Stimulated activated CD4-positive, alpha-beta T cell treated with anti-CD3 and anti-CD28 coated beads, Interleukin-4, amount 100 ng/mL, for 4 hours (primary cell): ENCODE measurements around the gene PCSK4.
"Not testable (repeated sequence)": the region's sequence is repeated elsewhere in the genome, so short reads cannot be mapped to it uniquely, and the experiment has no call there.

Experiments used
- DNase-seq, 2 experiments: peaks; one replicate each; pipeline ENCODE4 v3.0.0-alpha.2; 2020

The PCSK4 gene

GRCh38 chr19:1452802-1453524 lies 37.2 kb downstream of the PCSK4 start:
- DNase-seq: no peak

- no peak for DNase-seq
Observed at GRCh38 chr19:1451916-1452801, 38.0 kb downstream of the PCSK4 start.

GRCh38 chr19:1450735-1451731 lies 39.1 kb downstream of the PCSK4 start:
- no peak for DNase-seq

GRCh38 chr19:1449467-1450442 lies 40.4 kb downstream of the PCSK4 start, which contains the start of gene APC2:
Gene APC2, plus strand, starts transcription at chr19:1450121. Its CDS starts 2,881 bp downstream, at chr19:1453002.
- no peak for DNase-seq

- DNase-seq: no peak
Observed at GRCh38 chr19:1447944-1448343, 42.2 kb downstream of the PCSK4 start.

GRCh38 chr19:1447504-1447903 lies 42.6 kb downstream of the PCSK4 start:
- DNase-seq: no peak

GRCh38 chr19:1446713-1447481 lies 43.3 kb downstream of the PCSK4 start:
- DNase-seq: no peak

- DNase-seq: no peak
Observed at GRCh38 chr19:1445932-1446712, 44.0 kb downstream of the PCSK4 start.

- peak; percentile 64 to 80 for DNase-seq
Observed at GRCh38 chr19:1445185-1445931, 44.8 kb downstream of the PCSK4 start.

- DNase-seq: no peak
Observed at GRCh38 chr19:1441677-1442438, 48.3 kb downstream of the PCSK4 start.

- no peak for DNase-seq
Observed at GRCh38 chr19:1441022-1441426, 49.1 kb downstream of the PCSK4 start.

GRCh38 chr19:1440418-1440801 lies 49.7 kb downstream of the PCSK4 start:
- no peak for DNase-seq

GRCh38 chr19:1439525-1440417 lies 50.4 kb downstream of the PCSK4 start:
- not testable (repeated sequence) for DNase-seq

- DNase-seq: no peak
Observed at GRCh38 chr19:1438933-1439354, 51.2 kb downstream of the PCSK4 start.

- peak; percentile 93 to 97 for DNase-seq
Observed at GRCh38 chr19:1438035-1438932, 51.9 kb downstream of the PCSK4 start, which contains the start of gene RPS15. Gene RPS15, plus strand, starts transcription at chr19:1438396. Its CDS starts 30 bp downstream, at chr19:1438426.

- no peak for DNase-seq
Observed at GRCh38 chr19:1437609-1438008, 52.5 kb downstream of the PCSK4 start.
